Fibroblast of the aortic adventitia (primary cell): ENCODE data around the gene MAP3K14. TPM values are rescaled to one million over a fixed set of nuclear protein-coding genes. Genes with fewer than 3 reads are reported as not detected.
A peak's percentile ranks its signal among the peaks of the same experiment; 100 is the strongest.

Source experiments
- DNase-seq: peaks from one replicate; pipeline ENCODE4 v3.0.0-alpha.2; 2010; ENCODE audit warnings: low read depth
- H3K4me3 ChIP-seq: 2 replicates; pipeline ENCODE4 v1.5.1; 2011; ENCODE audit warnings: low read depth, mild to moderate bottlenecking, control low read depth, low read length, moderate library complexity
- CTCF ChIP-seq: IDR thresholded peaks from 2 replicates; pipeline ENCODE4 v1.5.1; 2011; ENCODE audit warnings: mild to moderate bottlenecking, low read length, control low read depth, inconsistent platforms; ENCODE audit not compliant: insufficient read depth
- total RNA-seq: library from RNA; depleted of rRNA; stranded (reverse); fragments of >200 nt; gene quantifications from 2 replicates; pipeline ENCODE4 v1.2.3, GENCODE V29; 2012; ENCODE audit warnings: low replicate concordance

The MAP3K14 gene
- total RNA-seq, 1 donor, result 3.3 TPM

- TF ChIP-seq CTCF, result peak; percentile 2
- peak overlapping the region; percentile 64 for H3K4me3 ChIP-seq
Measured at GRCh38 chr17:45317111-45317928, 500 bp upstream of the MAP3K14 start.

GRCh38 chr17:45315648-45316433, 979 bp downstream of the MAP3K14 start:
- no peak for DNase-seq
- TF ChIP-seq CTCF, result no peak
- peak overlapping the region; percentile 91 for H3K4me3 ChIP-seq

More at GRCh38 chr17:45317111-45317928, 500 bp upstream of the MAP3K14 start:
- DNase-seq, result peak; percentile 100

GRCh38 chr17:45314741-45315647, 1.8 kb downstream of the MAP3K14 start:
- no peak for DNase-seq

GRCh38 chr17:45313996-45314740, 2.7 kb downstream of the MAP3K14 start:
- DNase-seq, result no peak
- TF ChIP-seq CTCF, result no peak
- H3K4me3 ChIP-seq, result peak overlapping the region; percentile 91

More at GRCh38 chr17:45314741-45315647, 1.8 kb downstream of the MAP3K14 start:
- TF ChIP-seq CTCF, result no peak
- peak overlapping the region; percentile 91 for H3K4me3 ChIP-seq

- TF ChIP-seq CTCF, result no peak
- no peak for DNase-seq
- no peak overlapping the region for H3K4me3 ChIP-seq
Measured at GRCh38 chr17:45313421-45313771, 3.4 kb downstream of the MAP3K14 start.
